Chondrocyte (in vitro differentiated cells): Measurements from ENCODE around the gene SLAMF1. TPM values are rescaled to one million over a fixed set of nuclear protein-coding genes. Genes with fewer than 3 reads are reported as not detected.

Source experiments
- DNase-seq: peaks from one replicate; pipeline ENCODE4 v3.0.0; 2021; ENCODE audit warnings: mixed read lengths, low spot score
- H3K27ac Mint-ChIP-seq: one replicate; pipeline ENCODE4 v1.8.0; 2021; ENCODE audit warnings: mild to moderate bottlenecking, moderate library complexity, mixed read lengths; ENCODE audit not compliant: unreplicated experiment
- H3K27me3 Mint-ChIP-seq: 2 replicates; pipeline ENCODE4 v1.8.0; 2021; ENCODE audit warnings: low read depth, mixed read lengths
- H3K36me3 Mint-ChIP-seq: 2 replicates; pipeline ENCODE4 v1.8.0; 2021; ENCODE audit warnings: low read depth, mixed read lengths
- H3K4me1 Mint-ChIP-seq: 2 replicates; pipeline ENCODE4 v1.8.0; 2021; ENCODE audit warnings: low read depth, mild to moderate bottlenecking, mixed read lengths
- H3K4me3 Mint-ChIP-seq: one replicate; pipeline ENCODE4 v1.8.0; 2021; ENCODE audit warnings: mild to moderate bottlenecking, moderate library complexity, mixed read lengths; ENCODE audit not compliant: unreplicated experiment
- H3K9me3 Mint-ChIP-seq: 2 replicates; pipeline ENCODE4 v1.8.0; 2021; ENCODE audit warnings: low read depth, mixed read lengths
- CTCF ChIP-seq: fragments of 200-600 bp; sonication (generic); IDR thresholded peaks from 2 replicates; pipeline ENCODE4 v1.5.0; 2021; ENCODE audit warnings: antibody characterized with exemption, mild to moderate bottlenecking, moderate library complexity
- total RNA-seq: library from RNA; stranded (reverse); gene quantifications from 3 replicates; pipeline ENCODE4 v1.2.1, GENCODE V29; 2021

SLAMF1 gene
- total RNA-seq, 1 donor from 2014 or later = not detected

GRCh38 chr1:160558660-160559380 lies 88.0 kb downstream of the SLAMF1 start:
- Mint-ChIP-seq H3K4me1 (no peaks in the 10 kb centered on the region), H3K4me3 (no peak overlapping the region), H3K9me3 (peaks cover 18% of the 10 kb centered on the region), H3K36me3 (peaks cover 2% of the 10 kb centered on the region), H3K27ac (no peak overlapping the region), H3K27me3 (peaks cover 19% of the 10 kb centered on the region)
- DNase-seq = no peak
- no peak for TF ChIP-seq CTCF

Other genes starting within 250 kb of the SLAMF1 start
- 8.0 to 12.0 TPM (median 11.3 TPM) in 3 replicates for gene VANGL2, start 246.5 kb downstream of the SLAMF1 start, total RNA-seq
- not detected in 3 replicates for gene SLAMF6, start 123.8 kb downstream of the SLAMF1 start, total RNA-seq
- gene CD84, start 67.5 kb downstream of the SLAMF1 start, total RNA-seq = not detected in 3 replicates
- gene CD48, start 64.8 kb upstream of the SLAMF1 start, total RNA-seq = not detected in 3 replicates
- gene SLAMF7, start 92.2 kb upstream of the SLAMF1 start, total RNA-seq = not detected in 3 replicates
- not detected in 3 replicates for gene LY9, start 149.1 kb upstream of the SLAMF1 start, total RNA-seq
- gene CD244, start 215.8 kb upstream of the SLAMF1 start, total RNA-seq = not detected in 3 replicates
- not detected in 3 replicates for gene ITLN1, start 238.1 kb upstream of the SLAMF1 start, total RNA-seq